ENCODE measurements around the gene MAPK11. TPM values are rescaled to one million over a fixed set of nuclear protein-coding genes. Genes with fewer than 3 reads are reported as not detected.

The MAPK11 gene
- polyA plus RNA-seq, 1 donor (not counting 4 experiments of a cell fraction or from before 2014, with no cell fraction given) = 4.6 TPM

DNA sequence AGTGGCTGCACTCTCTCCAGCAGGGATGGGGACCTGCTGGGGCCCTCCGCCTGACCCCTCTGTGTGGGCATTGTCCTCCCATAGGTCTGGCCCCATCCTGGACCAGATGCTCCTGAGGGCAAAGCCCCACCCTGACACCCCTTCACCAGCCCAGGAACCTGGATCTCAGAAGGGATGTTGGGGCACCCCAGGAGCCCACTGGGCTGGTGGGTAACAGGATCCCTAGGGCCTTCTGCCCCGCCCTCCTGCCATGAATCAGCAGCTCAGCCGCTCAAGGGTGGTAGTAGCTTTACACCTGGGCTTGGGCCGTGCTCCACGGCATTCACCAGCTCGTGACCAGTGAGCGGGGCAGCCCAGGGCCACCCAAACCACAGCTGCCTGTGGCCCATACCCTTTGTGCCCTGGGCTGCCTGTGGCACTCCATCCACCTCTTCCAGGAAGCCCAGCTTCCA, 7.7 kb downstream of the MAPK11 start:
- H3K9me3 ChIP-seq (ENCODE audit: control insufficient read depth, low read depth, low read length) = no peaks in the 10 kb centered on the region

GRCh38 chr22:50261615-50262459, 8.3 kb downstream of the MAPK11 start, which contains the start of gene MAPK12:
Gene MAPK12, minus strand, starts transcription at chr22:50261683. Its CDS starts 174 bp downstream, at chr22:50261509.
- Histone ChIP-seq H3K9me3 (ENCODE audit: control insufficient read depth, low read depth, low read length) (no peaks in the 10 kb centered on the region), H3K36me3 (ENCODE audit: control insufficient read depth in 2 of 2, extremely low read depth in 1 of 2, insufficient read depth in 2 of 2, low read length in 2 of 2) (peaks cover 0 to 2% of the 10 kb centered on the region in 2 experiments), H3K9ac (ENCODE audit: control insufficient read depth, extremely low read depth, insufficient read depth, low read length) (peak within 1 kb of the TSS; percentile 62), H3K27me3 (ENCODE audit: control insufficient read depth, extremely low read depth, insufficient read depth, low read length) (no peaks in the 10 kb centered on the region), H3K4me1 (ENCODE audit: control insufficient read depth, extremely low read depth, insufficient read depth, low read length) (peaks cover 14% of the 10 kb centered on the region), H3K79me2 (ENCODE audit: control insufficient read depth, insufficient read depth, low read length) (no peaks in the 10 kb centered on the region), H2AFZ (ENCODE audit: control insufficient read depth, low read length) (peak within 1 kb of the TSS; percentile 53), H3K27ac (ENCODE audit: control insufficient read depth, insufficient read depth, low read length) (no peak within 1 kb of the TSS), H3K4me2 (ENCODE audit: control insufficient read depth, extremely low read depth, insufficient read depth, low read depth, low read length) (peak within 1 kb of the TSS; percentile 63), H3K4me3 (ENCODE audit: control insufficient read depth in 2 of 3, extremely low read depth in 1 of 3, insufficient read depth in 2 of 3, low read depth in 1 of 3, low read length in 3 of 3) (peak within 1 kb of the TSS; percentile 29 to 57 (median 42)), H4K20me1 (ENCODE audit: control insufficient read depth, extremely low read depth, insufficient read depth, low read length) (no peaks in the 10 kb centered on the region), H3K9me1 (ENCODE audit: control insufficient read depth, extremely low read depth, insufficient read depth, low read length) (no peaks in the 10 kb centered on the region)
- DNase-seq (ENCODE audit: low read depth, low spot score) = no peak
- no peak for TF ChIP-seq CTCF (optimal IDR thresholded peaks at IDR 0.05 in 1 of 3, IDR thresholded peaks at IDR 0.05 in 1 of 3, conservative IDR thresholded peaks at IDR 0.05 in 1 of 3; ENCODE audit: extremely low read depth in 1 of 3, insufficient read depth in 2 of 3, low read length in 3 of 3)
- no peak for TF ChIP-seq EZH2 (IDR thresholded peaks at IDR 0.05; ENCODE audit: low read length)
- no peak for FAIRE-seq
- dilution Hi-C loops (cut with MboI; ENCODE audit: extremely low pct_ligation_motif_present, low sequenced_read_pairs) = no loop called here

More for the DNA sequence above, 7.7 kb downstream of the MAPK11 start:
- no peak overlapping the region for H3K9ac ChIP-seq (ENCODE audit: control insufficient read depth, extremely low read depth, insufficient read depth, low read length)
- no peaks in the 10 kb centered on the region for H3K79me2 ChIP-seq (ENCODE audit: control insufficient read depth, insufficient read depth, low read length)
- FAIRE-seq = peak; percentile 23
- no peak overlapping the region for H3K4me3 ChIP-seq (ENCODE audit: control insufficient read depth in 2 of 3, extremely low read depth in 1 of 3, insufficient read depth in 2 of 3, low read depth in 1 of 3, low read length in 3 of 3)
- H4K20me1 ChIP-seq (ENCODE audit: control insufficient read depth, extremely low read depth, insufficient read depth, low read length) = no peaks in the 10 kb centered on the region
- dilution Hi-C loops (cut with MboI; ENCODE audit: extremely low pct_ligation_motif_present, low sequenced_read_pairs) = no loop called here
- H3K36me3 ChIP-seq (ENCODE audit: control insufficient read depth in 2 of 2, extremely low read depth in 1 of 2, insufficient read depth in 2 of 2, low read length in 2 of 2) = no peaks in the 10 kb centered on the region
- no peaks in the 10 kb centered on the region for H3K9me1 ChIP-seq (ENCODE audit: control insufficient read depth, extremely low read depth, insufficient read depth, low read length)
- no peak for TF ChIP-seq EZH2 (IDR thresholded peaks at IDR 0.05; ENCODE audit: low read length)
- TF ChIP-seq CTCF (optimal IDR thresholded peaks at IDR 0.05 in 1 of 3, IDR thresholded peaks at IDR 0.05 in 1 of 3, conservative IDR thresholded peaks at IDR 0.05 in 1 of 3; ENCODE audit: extremely low read depth in 1 of 3, insufficient read depth in 2 of 3, low read length in 3 of 3) = no peak
- H2AFZ ChIP-seq (ENCODE audit: control insufficient read depth, low read length) = no peak overlapping the region
- H3K27ac ChIP-seq (ENCODE audit: control insufficient read depth, insufficient read depth, low read length) = no peak overlapping the region
- no peaks in the 10 kb centered on the region for H3K27me3 ChIP-seq (ENCODE audit: control insufficient read depth, extremely low read depth, insufficient read depth, low read length)
- DNase-seq (ENCODE audit: low read depth, low spot score) = no peak
- peak overlapping the region; percentile 5 for H3K4me2 ChIP-seq (ENCODE audit: control insufficient read depth, extremely low read depth, insufficient read depth, low read depth, low read length)
- peaks cover 14% of the 10 kb centered on the region for H3K4me1 ChIP-seq (ENCODE audit: control insufficient read depth, extremely low read depth, insufficient read depth, low read length)

All from keratinocyte (primary cell).